GM08714 (cell line): ENCODE data around the gene DNAL1.

Source experiments
- H3K4me3 ChIP-seq: fragments of 200-500 bp; sonication (Bioruptor generic); 2 replicates; pipeline ENCODE4 v1.5.1; 2014; ENCODE audit warnings: mild to moderate bottlenecking, low read length, inconsistent platforms
- ZNF274 ChIP-seq: IDR thresholded peaks from 2 replicates; pipeline ENCODE4 v1.6.1; 2012; ENCODE audit warnings: mild to moderate bottlenecking, low read depth, low read length

Gene DNAL1, protein sequence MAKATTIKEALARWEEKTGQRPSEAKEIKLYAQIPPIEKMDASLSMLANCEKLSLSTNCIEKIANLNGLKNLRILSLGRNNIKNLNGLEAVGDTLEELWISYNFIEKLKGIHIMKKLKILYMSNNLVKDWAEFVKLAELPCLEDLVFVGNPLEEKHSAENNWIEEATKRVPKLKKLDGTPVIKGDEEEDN

DNA sequence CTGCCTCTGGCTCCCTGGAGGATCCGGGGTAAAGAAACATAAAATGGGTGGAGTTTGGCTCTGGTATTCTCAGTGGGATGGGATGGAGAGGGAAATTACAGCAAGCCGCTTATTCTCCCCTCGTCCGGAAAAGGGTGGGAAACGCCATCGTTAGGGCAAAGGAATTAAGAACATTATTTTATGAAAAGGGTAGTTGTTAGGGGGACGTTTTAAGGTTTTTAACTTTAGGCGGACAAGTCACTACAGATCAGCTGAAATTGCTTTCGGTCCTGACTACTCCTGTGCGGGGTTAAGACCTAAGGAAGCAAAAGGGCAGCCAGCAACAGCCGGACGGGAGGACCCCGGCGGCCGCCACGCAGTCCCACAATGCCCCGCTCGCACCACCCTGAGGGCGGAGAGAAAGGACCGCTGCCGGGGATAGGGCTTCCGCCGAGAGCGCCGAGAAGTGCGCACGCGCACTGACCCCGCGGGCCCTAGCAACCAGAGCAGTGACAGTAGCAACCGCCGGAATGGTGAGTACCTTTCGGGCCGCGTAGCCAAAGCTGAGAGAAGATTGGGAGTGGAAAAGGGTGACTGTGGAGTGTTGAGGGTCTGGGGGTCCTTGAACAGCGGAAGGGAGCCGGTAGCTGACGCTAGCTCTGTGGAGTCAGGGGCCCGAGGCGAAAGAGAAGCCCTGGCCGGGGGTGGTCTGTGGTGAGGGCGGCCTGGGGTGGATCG lies at the start of gene DNAL1:
Gene DNAL1, plus strand, starts transcription at position 456 of the 717 bp plus-strand sequence. Its CDS starts 54 bp downstream, at position 510.
- peak within 1 kb of the TSS; percentile 84 for H3K4me3 ChIP-seq
- no peak for TF ChIP-seq ZNF274

DNA sequence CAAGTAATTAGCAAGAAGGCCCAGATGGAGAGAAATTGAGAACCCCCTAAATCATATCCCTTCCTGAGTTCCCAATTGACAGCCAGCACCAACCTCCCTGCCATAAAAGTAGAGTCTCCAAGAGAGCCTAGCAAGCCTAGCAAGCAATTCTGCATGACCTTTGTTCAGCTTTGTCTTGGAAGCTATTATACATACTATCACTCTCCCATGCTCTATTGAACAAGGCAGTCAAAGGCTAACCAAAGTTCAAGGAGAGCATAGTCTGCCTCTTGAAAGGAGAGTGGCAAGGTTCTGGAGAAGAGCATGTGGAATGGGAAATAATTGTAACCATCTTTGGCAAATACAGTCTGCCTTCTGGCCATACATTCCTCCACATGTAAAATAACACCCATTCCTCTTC lies 45.3 kb upstream of the DNAL1 start:
- TF ChIP-seq ZNF274 = no peak
- no peak overlapping the region for H3K4me3 ChIP-seq

DNA sequence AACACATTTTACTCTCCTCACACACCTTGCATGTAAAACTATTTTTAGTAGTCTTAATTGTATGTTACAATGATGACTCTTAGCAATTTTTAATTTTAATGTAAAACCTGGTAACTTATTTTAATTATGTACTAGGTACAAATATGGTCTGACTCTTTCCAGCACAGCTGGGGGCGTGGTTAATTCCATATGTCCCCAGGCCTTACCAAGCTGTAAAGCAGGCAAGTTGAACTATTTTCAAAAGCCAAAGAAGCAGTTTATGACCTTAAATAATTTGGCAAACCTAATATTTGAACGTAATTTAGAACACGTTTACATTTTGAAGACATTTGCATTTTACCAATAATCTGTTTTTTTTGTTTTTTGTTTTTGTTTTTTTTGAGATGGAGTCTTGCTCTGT lies 41.8 kb upstream of the DNAL1 start:
- no peak overlapping the region for H3K4me3 ChIP-seq

DNA sequence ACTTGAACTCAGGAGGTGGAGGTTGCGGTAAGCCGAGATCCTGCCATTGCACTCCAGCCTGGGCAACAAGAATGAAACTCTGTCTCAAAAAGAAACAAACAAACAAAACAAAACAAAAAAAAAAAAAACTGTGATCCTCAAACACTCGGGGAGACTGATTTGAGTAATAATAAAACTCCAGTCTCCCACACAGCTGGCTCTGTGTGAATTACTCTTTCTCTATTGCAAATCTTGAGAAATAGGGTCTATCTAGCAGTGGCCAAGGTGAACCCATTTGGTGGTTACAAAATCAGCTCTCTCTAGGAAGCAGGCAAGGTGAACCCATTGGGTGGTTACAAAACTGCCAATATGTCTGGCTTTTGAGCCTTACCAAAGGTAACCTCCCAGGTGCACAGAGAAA lies 38.5 kb upstream of the DNAL1 start:
- TF ChIP-seq ZNF274 = no peak
- no peak overlapping the region for H3K4me3 ChIP-seq

More for the DNA sequence above, 41.8 kb upstream of the DNAL1 start:
- TF ChIP-seq ZNF274 = no peak

DNA sequence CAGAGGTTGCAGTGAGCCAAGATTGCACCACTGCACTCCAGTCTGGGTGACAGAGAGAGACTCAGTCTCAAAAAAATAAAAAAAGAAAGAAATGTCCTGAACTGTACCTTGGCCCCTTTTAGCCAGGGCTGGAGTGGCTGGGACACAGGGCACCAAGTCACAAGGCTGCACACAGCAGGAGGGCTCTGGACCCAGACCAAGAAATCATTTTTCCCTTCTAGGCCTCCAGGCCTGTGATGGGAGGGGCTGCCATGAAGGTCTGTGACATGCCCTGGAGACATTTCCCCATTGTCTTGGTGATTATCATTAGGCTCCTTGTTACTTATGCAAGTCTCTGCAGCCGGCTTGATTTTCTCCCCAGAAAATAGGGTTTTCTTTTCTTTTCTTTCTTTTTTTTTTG lies 37.5 kb upstream of the DNAL1 start:
- no peak for TF ChIP-seq ZNF274
- H3K4me3 ChIP-seq = no peak overlapping the region

DNA sequence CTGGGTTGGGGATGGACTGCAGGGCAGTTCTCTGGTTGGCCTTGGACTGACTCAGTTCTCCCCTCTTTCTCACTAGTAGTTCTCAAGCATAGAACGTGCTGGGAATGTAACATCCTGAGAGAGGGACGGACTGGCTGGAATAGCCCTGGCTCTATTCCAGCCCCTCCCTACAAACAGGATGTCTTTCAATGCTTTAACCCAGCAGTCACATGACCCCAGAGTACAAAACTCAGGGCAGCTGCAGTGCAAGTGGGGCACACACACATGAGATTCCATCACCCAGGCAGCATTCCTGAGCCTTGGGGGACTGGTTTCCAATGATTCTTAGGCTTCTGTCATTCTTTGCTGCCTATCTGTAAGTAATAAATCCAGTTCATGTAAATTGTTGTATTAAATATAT lies 34.1 kb upstream of the DNAL1 start:
- no peak overlapping the region for H3K4me3 ChIP-seq
- no peak for TF ChIP-seq ZNF274

DNA sequence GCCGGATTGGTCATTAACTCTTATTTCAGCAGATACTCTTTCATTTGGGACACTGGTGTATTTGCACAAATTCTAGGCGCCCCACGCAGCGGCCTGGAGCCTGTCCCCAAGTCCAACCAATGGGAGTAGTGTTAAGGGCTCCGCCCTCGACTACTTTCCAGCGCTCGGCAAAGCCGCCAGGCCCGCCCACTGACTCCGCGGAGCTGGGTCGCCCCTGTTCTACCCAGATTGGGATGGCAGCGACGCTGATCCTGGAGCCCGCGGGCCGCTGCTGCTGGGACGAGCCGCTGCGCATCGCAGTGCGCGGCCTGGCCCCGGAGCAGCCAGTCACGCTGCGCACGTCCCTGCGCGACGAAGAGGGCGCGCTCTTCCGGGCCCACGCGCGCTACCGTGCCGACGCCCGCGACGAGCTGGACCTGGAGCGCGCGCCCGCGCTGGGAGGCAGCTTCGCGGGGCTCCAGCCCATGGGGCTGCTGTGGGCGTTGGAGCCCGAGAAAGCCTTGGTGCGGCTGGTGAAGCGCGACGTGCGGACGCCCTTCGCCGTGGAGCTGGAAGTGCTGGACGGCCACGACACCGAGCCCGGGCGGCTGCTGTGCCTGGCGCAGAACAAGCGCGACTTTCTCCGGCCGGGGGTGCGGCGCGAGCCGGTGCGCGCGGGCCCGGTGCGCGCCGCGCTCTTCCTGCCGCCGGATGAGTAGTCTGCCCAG lies 32.3 kb upstream of the DNAL1 start, which contains the start of gene ACOT6:
Gene ACOT6, plus strand, starts transcription at position 179 of the 707 bp plus-strand sequence. Its CDS starts 55 bp downstream, at position 234.
- no peak for TF ChIP-seq ZNF274
- peak within 1 kb of the TSS; percentile 59; the same call in 1 of the 2 replicates for H3K4me3 ChIP-seq

DNA sequence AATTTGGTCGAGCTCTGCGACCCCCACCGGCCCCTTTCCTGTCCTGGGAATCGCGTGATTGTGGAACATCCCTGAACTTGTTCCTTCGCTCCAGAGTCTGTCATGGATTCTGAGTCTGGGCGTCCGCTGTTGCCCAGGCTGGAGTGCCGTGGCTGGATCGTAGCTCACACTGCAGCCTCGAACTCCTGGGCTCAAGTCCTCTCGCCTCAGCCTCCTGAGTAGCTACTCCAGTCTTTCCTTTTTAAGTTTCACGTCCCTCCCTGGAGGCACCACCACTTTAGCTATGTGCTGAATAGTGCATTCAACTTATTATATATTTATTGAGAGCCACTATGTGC lies 31.8 kb upstream of the DNAL1 start:
- no peak for TF ChIP-seq ZNF274
- peak overlapping the region; percentile 59; the same call in 1 of the 2 replicates for H3K4me3 ChIP-seq

DNA sequence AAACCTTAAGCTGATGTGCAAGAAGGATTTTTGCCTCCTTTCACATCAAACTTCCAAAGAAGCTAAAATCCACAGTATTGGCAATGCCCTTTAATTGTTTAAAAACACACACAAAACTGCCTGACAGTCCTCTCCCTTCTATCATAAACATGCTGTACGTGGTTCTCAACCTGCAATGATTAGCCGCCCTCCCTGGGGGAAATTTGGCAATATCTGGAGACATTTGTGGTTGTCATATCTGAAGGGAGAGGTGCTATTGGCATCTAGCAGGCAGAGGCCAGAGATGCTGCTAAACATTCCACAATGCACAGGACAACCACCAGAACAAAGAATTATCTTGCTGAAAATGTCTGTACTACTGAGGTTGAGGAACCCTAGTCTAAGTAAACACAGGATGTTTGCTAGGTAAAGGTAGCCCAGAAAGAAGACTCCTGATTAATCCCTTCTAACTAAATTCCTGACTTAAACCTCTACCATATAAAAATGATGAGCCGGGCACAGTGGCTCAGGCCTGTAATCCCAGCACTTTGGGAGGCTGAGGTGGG lies 31.3 kb upstream of the DNAL1 start:
- H3K4me3 ChIP-seq = no peak overlapping the region
- no peak for TF ChIP-seq ZNF274

DNA sequence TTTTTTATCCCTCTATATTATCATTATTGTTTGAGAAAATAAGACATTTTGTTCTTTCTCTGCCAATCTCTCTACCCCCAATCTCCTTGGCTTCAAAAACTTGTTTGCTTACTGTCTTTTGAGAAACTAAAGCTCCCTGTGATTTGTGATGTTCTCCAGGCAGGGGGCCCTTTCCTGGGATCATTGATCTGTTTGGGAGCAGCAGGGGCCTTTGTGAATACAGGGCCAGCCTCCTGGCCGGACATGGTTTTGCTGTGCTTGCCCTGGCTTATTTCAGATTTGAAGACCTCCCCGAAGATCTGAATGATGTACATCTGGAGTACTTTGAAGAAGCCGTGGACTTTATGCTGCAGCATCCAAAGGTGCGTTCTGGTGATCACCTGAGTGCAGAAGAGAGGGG lies 28.0 kb upstream of the DNAL1 start:
- H3K4me3 ChIP-seq = no peak overlapping the region
- no peak for TF ChIP-seq ZNF274

DNA sequence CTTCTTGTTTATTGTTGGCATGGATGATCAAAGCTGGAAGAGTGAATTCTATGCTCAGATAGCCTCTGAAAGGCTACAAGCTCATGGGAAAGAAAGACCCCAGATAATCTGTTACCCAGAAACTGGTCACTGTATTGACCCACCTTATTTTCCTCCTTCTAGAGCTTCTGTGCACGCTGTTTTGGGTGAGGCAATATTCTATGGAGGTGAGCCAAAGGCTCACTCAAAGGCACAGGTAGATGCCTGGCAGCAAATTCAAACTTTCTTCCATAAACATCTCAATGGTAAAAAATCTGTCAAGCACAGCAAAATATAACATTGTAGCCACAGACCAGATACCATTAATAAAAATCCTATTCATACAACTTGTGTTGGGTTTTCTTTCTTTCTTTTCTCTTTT lies 25.3 kb upstream of the DNAL1 start:
- TF ChIP-seq ZNF274 = no peak
- no peak overlapping the region for H3K4me3 ChIP-seq

DNA sequence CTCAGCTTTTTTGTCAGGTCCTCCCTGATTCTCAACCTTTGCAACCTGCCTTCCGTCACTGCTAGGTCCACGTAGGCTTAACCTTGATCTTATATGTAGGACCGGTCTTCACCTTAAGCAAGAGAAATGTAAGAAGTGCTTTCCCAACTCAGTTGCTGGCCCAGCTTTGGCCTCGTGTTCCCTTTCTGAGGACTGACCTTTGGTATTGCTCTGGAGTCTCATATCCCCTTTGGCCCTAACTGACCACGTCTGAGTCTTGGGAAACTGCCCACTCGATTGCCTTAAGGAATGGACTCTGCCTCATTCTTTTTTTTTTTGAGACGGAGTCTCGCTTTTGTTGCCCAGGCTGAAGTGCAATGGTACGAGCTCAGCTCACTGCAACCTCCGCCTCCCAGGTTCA lies 24.5 kb upstream of the DNAL1 start:
- no peak overlapping the region for H3K4me3 ChIP-seq
- no peak for TF ChIP-seq ZNF274

DNA sequence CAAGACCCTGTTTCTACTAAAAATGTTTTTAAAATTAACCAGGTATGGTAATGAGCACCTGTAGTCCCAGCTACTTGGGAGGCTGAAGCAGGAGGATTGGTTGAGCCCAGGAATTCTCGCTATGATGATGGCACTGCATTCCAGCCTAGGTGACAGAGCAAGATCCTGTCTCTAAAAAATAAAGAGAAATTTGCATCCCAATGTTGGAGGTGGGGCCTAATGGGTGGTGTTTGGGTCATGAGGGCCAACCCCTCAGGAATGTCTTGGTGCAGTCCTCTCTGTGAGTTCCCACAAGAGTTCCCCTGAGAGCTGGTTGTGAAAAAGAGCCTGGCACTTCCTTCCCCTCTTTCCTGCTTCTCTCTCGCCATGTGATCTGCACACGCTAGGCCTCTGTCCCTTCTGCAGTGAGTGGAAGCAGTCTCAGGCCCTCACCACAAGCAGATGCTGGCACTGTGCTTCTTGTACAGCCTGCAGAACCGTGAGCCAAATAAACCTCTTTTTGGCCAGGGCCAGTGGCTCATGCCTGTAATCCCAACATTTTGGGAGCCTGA lies 21.2 kb upstream of the DNAL1 start:
- no peak overlapping the region for H3K4me3 ChIP-seq
- TF ChIP-seq ZNF274 = no peak

DNA sequence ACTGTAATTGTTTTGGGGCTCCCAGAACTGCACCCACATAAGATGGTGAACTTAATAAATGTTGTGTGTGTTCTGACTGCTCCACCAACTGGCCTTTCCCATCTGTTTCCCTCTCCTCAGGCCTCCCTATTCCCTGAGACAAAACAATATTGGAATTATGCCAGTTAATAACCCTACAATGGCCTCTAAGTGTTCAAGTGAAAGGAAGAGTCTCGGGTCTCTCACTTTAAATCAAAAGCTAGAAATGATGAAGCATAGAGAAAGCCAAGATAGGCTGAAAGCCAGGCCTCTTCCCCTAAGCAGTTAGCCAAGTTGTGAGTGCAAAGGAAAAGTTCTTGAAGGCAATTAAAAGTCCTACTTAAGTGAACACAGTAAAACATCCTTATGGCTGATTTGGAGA lies 19.1 kb upstream of the DNAL1 start:
- no peak for TF ChIP-seq ZNF274
- H3K4me3 ChIP-seq = no peak overlapping the region

DNA sequence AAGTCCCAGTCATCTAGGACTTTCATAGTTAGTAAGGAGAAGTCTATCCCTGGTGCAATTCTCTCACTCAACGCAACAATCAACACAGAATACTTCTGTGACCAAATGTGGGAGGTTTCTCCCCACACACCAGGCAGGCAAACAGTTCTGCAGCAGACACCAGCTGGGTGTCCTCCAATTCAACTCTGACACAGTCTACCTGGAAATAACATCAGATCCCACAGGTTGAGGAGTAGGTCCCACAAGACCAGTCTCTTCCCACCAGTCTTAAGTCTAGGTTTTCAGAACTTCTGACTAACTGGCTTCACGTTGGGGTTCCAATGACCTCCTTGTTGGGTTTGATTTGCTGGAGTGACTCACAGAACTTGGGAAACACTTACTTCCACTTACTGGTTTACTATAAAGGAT lies 17.6 kb upstream of the DNAL1 start:
- TF ChIP-seq ZNF274 = no peak

More for the DNA sequence above, 17.6 kb upstream of the DNAL1 start:
- no peak overlapping the region for H3K4me3 ChIP-seq
